Measurements from ENCODE around the gene RABGGTB. TPM values are rescaled to one million over a fixed set of nuclear protein-coding genes. Genes with fewer than 3 reads are reported as not detected.

Gene RABGGTB
- total RNA-seq, 1 donor from 2014 or later: 141 TPM

DNA sequence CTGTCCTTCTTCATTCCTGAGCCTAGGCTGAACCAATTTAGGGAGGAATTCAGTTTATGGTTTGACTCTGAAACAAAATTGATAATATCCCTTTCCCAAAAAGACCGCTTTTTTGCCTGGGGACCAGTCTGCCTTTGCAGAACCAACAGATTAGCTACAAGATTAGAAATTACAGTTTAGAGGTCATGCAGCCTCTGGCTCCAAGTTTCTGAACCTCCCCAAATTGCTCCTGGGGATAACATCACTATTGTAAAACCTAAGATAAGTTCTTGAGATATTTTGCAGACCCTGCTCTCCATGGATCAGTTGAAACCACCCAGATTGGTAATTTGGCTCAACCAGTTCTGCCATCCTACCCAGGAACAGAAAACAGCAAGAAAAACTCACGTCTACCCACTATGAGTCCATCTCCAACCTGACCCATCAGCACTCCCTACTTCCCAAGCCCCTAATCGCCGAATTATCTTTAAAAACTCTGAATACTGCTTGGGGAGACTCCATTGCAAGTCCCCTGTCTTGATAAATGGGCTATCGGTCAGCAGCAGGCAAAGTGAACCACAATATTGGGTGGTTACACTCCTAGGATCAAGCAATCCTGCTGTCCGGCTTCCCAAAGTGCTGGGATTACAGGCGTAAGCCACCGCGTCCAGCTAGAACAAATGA lies 605 bp upstream of the RABGGTB start:
- Histone ChIP-seq H3K36me3 (ENCODE audit: control insufficient read depth, insufficient read depth, low read length) (peaks cover 4% of the 10 kb centered on the region), H3K27me3 (ENCODE audit: control insufficient read depth, insufficient read depth, low read length) (no peaks in the 10 kb centered on the region), H3K4me3 (ENCODE audit: low read depth, low read length) (peak overlapping the region; percentile 70)
- no peak for FAIRE-seq
- DNase-seq (ENCODE audit: low read depth): no peak
- no peak for TF ChIP-seq CTCF (IDR thresholded peaks at IDR 0.05; ENCODE audit: insufficient read depth, low read length, severe bottlenecking)

DNA sequence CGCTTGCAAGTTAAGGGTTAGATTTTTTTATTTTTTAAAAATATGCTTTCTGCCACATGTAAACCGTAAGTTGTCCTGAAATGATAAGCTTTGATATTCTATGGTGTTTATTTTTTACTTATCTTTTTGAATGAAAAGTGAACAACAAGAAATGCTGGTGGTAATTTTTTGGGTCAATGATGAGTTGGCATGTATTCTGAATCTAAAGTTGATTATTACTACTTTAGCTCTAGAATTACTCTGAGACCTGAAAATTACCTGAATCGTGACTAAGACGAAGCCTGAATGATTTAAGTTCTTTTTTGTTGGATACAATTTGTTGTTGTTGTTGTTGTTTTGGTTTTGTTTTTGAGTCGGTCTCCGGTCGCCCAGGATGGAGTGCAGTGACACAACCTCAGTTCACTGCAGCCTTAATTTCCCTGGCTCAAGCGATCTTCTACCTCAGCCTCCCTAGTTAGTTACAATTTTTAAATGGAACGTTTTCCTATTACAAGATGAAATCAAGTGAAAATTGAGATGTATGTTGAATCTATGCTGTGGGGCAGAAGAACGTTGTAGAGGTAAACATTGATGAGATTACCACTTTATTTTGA lies 941 bp downstream of the RABGGTB start:
- peak overlapping the region; percentile 70 for H3K4me3 ChIP-seq (ENCODE audit: low read depth, low read length)
- no peak for FAIRE-seq
- H3K36me3 ChIP-seq (ENCODE audit: control insufficient read depth, insufficient read depth, low read length): peaks cover 7% of the 10 kb centered on the region
- no peaks in the 10 kb centered on the region for H3K27me3 ChIP-seq (ENCODE audit: control insufficient read depth, insufficient read depth, low read length)
- no peak for DNase-seq (ENCODE audit: low read depth)
- TF ChIP-seq CTCF (IDR thresholded peaks at IDR 0.05; ENCODE audit: insufficient read depth, low read length, severe bottlenecking): no peak

- TF ChIP-seq CTCF (IDR thresholded peaks at IDR 0.05; ENCODE audit: insufficient read depth, low read length, severe bottlenecking): no peak
- no peaks in the 10 kb centered on the region for H3K27me3 ChIP-seq (ENCODE audit: control insufficient read depth, insufficient read depth, low read length)
- H3K36me3 ChIP-seq (ENCODE audit: control insufficient read depth, insufficient read depth, low read length): peaks cover 10% of the 10 kb centered on the region
- FAIRE-seq: no peak
- DNase-seq (ENCODE audit: low read depth): no peak
- peak overlapping the region; percentile 70 for H3K4me3 ChIP-seq (ENCODE audit: low read depth, low read length)
Measured at GRCh38 chr1:75787524-75787923, 1.5 kb downstream of the RABGGTB start.

DNA sequence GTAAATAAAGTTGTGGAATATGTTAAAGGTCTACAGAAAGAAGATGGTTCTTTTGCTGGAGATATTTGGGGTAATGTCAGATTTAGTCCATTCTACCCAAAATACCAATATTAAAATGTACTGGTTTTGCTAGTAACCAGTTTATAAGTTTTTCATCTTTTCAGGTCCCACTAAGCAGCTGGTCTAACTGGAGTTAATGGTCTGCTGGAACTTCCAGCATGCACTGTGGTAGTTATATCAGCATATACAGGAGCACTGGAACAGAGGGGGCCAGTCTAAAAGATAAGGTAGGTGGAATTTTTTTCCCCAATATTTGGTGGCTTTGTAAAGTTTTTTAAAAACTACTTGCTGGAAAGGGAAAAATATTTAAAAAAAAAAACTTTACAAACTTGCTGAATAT lies 3.9 kb downstream of the RABGGTB start:
- TF ChIP-seq CTCF (IDR thresholded peaks at IDR 0.05; ENCODE audit: insufficient read depth, low read length, severe bottlenecking): no peak
- no peak for FAIRE-seq
- peaks cover 14% of the 10 kb centered on the region for H3K36me3 ChIP-seq (ENCODE audit: control insufficient read depth, insufficient read depth, low read length)
- DNase-seq (ENCODE audit: low read depth): no peak
- H3K4me3 ChIP-seq (ENCODE audit: low read depth, low read length): no peak overlapping the region
- no peaks in the 10 kb centered on the region for H3K27me3 ChIP-seq (ENCODE audit: control insufficient read depth, insufficient read depth, low read length)

DNA sequence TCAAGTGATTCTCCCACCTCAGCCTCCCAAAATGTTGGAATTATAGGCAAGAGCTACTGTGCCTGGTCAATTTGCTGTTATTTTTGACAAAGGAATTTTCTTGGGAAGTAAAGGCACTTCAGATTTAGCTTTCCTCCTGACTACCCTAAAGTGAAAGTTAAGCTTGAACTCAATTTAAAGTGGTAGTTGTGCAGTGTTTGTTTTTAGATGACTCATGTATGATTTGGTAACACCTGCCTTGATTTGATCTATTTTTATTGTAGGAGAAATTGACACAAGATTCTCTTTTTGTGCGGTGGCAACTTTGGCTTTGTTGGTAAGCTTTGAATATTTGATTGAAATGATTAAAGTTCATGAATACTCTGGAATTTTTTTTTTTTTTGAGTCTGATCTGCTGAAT lies 5.0 kb downstream of the RABGGTB start:
- Histone ChIP-seq H3K27me3 (ENCODE audit: control insufficient read depth, insufficient read depth, low read length) (no peaks in the 10 kb centered on the region), H3K4me3 (ENCODE audit: low read depth, low read length) (no peak overlapping the region), H3K36me3 (ENCODE audit: control insufficient read depth, insufficient read depth, low read length) (peaks cover 14% of the 10 kb centered on the region)
- peak; percentile 64 for DNase-seq (ENCODE audit: low read depth)
- no peak for FAIRE-seq
- no peak for TF ChIP-seq CTCF (IDR thresholded peaks at IDR 0.05; ENCODE audit: insufficient read depth, low read length, severe bottlenecking)

GRCh38 chr1:75792091-75792490 lies 6.0 kb downstream of the RABGGTB start:
- Histone ChIP-seq H3K27me3 (ENCODE audit: control insufficient read depth, insufficient read depth, low read length) (no peaks in the 10 kb centered on the region), H3K36me3 (ENCODE audit: control insufficient read depth, insufficient read depth, low read length) (peaks cover 14% of the 10 kb centered on the region), H3K4me3 (ENCODE audit: low read depth, low read length) (no peak overlapping the region)
- no peak for TF ChIP-seq CTCF (IDR thresholded peaks at IDR 0.05; ENCODE audit: insufficient read depth, low read length, severe bottlenecking)
- FAIRE-seq (no peak), DNase-seq (ENCODE audit: low read depth) (no peak)

All from bronchial epithelial cell (primary cell).